DMS79 treated with DMSO at 0.1 percent for 48 hours (cell line): ENCODE results near the gene TASOR2.

ENCODE experiments used
- DNase-seq: peaks from one replicate; lab custom pipeline; 2025; lab: John Stamatoyannopoulos, UW

Gene TASOR2

DNA sequence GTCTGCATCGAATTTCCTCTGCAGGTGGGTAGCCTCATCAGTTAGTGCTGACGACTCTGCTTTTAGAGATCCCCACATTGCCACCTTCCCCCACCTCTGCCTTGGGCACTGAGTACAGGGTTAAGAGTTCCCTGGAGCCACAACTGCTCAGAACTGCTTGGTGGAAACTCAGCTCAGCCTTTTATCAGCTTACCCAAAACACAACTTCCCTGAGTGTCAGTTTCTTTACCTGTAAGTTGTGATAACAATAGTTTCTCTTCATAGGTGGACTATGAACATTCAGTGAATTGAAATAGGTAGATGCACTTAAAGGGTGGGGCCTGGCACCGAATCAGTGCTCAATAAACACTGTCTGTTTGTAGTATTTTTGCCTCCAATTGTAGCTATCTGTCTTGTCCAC is 29.5 kb upstream of the TASOR2 start:
- DNase-seq, result no peak

DNA sequence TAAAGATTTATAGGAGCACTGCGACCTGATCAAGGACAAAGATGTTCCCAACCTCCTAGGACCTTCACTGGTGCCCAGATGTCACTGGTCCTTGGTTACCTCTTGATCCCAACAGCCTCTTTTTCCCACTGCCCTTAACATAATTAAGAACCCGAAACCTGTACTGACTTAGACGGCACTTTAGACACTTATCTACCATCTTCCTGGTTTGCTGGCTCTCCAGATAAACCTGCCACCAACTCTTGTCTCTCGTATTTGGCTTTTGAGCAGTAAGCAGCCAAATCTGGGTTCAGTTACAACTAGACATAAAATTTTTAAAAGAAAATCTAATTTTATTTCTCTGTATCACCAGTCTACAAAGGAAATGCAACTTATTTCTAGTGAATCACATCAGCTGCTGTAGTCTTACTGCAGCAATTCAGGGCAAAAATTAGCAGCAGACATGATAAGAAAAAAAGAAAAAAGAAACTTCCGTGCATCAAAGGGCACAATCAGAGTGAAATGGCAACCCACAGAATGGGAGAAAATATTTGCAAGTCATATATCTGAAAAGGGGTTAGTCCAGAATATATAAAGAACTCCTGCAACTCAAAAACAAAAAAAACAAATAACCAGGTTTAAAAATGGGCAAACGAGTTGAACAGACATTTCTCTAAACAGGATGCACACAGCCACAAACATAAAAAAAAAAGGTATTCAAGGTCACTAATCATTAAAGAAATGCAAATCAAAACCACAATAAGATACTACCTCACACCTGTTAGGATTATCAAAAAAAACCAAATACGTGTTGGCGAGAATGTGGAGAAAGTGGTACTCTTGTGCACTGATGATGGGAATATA is 27.7 kb upstream of the TASOR2 start:
- DNase-seq, result no peak

DNA sequence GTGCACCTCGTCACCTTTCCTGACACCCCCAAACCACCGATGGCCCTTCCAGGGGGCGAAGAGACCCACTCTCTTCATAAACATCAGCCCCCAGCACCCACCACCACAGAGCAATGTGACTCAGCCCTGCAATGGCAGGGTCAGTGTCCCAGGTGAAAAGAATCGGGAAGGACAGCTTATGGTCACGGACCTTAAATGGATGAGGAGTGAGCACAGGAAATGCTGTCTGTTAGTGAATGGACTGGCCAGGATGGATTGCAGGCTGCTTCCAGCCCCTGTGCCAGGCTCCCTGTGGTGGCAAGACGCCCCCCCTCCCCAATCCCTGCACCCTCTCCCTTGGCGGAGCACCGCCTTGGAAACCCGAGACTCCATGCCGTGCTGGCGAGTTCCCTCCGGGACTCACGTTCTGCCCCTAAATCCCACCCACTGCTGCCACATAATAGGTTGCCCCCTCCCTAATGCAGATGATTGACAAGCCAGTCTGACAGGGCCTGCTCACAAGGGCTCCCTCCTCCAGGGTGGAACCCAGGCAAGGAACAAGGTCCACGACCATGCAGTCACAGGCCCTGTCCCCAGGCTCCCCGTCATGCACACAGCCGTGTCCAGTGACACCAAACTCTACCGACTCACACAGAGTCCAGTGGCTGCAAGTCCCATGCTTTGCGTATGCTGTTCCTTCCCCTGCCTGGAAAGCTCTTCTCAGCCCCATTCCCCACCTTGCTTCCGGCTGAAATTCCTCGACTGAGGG is 25.6 kb upstream of the TASOR2 start:
- DNase-seq, result no peak

DNA sequence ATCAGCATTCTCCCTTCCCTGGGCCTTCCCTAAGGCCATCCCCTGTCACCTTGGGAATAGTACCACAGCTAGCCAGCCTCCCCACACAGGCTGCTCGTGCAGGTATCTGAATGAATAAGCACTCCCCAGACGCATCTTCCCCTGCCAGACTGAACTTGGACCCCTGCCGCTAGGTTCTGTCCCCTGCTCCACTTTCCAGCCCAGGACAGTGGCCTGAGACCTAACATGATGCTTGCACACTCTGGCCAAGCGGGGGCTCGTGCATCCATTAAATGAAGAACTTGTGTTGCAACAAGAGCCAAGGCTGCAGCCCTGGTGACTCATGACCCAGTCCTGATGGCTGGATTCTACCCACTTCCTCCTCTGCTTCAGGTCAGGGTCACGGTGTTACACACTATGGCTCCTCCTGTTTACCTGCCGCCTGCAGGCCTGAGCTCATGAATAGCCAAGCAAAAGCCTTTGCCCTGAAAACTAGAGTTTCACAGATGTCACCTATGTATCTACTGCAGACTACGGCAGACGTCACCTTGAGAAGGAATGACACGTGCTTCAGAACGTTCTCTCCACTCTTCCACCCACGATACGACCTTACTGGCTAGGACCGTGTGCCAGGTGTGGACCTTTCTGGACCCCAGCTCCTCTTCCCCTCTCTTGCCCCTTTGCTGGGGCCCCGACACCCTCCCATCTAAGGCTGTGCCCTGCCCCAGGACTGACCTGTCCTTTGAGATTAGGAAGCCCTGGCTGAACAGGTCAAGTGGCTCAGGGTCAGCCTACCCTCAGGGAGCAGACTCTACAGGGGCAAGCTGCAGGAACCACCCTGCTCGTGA is 24.7 kb upstream of the TASOR2 start:
- DNase-seq, result no peak

DNA sequence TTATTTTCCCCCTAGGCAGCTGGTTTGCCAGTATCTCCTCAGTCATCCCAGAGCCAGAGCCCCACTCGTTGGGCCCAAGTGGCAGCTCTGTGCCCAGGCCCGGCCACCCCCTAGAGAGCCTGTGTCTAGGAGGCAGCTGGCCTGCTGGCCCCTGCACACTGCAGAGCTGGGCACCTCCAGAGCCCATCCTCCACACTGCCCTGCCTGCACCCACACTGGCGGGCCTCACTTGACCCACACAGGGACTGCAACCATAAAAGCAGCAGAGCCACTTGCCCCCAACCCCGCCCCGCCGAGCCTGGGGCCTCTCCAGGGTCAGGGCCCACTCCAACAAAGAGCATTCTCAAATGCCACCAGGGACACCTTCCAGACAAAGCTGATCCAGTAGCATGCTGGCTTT is 23.6 kb upstream of the TASOR2 start:
- DNase-seq, result no peak

DNA sequence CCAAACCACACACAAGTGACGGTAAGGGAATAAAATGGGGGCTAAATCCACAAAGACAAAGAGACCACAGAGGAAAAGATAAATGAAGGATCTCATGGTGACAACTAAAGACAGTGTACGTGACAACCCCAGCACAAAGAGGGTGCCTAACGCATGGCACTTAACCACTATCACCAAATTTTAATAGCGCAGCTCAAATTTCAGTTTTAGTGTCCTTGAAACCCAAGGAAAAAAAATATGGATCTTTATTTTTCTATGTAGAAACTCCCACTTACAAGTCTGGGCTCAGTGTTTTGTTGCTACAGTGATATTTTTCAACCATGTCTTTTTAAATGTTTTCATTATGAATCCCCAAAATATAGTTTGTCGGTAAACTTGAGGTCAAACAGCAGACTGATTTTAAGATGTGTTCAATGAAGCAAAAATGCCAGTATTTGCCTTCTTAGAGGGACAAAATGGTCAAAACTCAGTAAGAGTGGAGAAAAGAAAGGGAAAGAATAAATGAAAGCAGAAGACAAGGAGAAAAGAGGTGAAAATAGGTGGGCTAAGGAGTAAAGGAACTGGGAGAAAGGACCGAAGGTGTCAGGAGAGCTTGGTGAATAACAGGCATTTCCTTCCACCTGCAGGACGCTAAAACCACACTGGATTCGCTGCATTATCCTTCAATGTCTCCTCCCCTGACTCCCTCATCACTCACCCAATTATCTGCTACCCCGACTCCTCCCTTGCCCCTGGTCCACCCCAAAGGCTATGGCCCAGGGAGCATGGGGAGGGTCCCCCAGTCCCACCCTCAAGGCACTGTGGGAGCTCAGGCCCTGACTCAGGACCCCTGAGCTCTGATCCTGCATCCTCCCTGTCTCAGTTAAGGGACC is 21.7 kb upstream of the TASOR2 start:
- DNase-seq, result no peak

DNA sequence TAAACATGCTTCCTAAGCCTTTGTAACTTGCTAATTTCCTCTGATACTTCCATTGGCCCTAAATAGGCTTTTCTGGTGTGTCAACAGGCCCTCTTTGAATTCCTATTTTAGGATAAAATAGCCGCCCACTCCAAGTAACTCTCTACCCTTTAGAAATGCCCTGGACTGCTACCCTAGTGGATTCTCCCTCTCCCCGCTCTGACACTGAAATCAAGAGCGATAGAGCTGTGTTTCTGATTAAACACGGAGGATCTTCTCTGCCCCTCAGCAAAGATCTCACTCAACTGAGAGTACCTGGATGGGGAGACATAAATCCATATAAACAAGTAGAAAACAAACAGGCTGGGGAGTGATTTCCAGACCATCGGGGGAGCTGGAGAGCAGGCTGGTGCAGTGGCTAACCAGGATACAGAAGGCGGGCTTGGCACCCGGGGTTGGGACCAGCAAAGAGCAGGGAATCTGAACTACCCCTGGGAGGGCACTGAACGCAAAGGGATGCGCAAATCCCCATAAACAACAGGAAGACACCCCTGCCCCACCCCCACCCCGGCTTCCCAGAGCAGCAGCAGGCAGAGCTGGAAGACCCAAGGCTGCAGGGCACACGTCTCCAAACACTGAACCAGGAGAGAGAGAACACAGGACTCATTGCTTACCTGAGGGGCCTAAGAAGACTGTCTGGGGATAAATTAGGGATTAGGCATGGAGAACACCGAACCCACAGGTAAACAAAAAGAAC is 20.8 kb upstream of the TASOR2 start:
- DNase-seq, result no peak

DNA sequence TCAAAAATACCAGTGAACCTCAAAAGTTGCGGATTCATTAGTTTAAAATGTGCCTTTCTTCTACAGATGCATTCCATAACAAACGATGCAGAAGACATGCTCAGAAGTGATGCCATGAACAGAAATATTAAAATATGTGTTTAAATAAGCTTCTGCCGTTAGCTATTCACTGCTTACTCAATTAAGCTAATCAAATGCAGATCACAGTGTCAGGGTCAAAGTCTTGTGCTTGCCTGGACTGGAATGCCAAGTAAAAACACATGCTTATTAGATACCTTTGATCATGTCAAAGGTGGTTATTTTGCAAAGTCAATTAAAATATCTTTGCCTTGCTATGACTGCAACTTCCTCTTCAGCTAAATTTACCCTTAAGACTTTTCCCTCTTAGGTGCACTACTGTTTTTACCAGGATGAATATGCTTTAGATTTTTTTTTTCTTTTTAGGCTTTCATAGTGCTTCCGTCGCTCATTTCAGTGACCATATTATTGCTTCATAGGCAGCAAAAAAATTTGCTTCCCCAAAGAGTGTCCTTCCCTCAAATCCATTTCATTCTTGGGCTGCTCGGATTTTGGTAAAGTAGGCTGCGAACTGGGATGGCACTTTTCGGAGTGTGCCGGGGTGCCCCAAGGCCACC is 19.1 kb upstream of the TASOR2 start:
- DNase-seq, result no peak

DNA sequence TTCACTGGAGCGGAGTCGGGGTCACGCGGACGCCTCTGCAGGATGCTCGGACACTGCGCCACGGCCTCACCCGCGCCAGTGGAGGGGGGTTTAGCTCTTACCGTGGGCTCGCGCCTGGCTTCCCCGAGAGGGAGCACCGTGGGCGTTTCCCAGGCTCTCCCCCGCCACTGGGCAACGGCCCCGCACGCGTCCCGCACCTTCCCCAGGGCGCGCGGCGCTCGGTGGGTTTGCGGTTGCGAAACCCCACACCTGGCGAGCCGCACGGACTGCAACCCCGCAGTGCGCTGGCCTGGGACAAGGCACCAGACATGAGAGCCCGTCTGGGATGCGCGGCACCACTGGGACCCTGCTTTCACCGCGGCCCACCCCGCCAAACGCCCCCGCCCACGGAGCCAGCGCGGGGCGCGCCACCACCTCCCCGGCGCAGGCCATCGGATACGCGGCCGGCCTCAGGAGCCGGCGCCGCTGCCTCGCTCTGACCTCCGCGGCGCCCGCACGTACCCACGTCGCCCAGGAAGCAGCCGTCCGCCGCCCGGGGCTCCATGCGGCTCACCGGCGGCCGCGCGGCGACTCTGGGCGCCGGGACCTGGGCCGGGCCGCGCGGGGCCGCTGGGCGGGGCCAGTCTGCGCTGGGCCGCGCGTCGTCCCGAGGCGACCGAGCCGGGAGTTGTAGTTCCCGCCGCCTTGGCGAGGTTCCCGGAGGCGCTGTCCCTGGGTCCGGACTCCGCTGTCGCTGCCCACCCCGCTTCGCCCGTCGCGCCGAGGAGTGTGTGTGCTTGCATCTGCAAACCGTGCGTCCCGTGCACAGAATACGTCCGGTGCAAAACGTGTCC is 18.4 kb upstream of the TASOR2 start, which contains the start of gene ASB13:
Gene ASB13, minus strand, starts transcription at position 588 of the 833 bp plus-strand sequence. Its CDS starts 44 bp downstream, at position 544.
- no peak for DNase-seq

DNA sequence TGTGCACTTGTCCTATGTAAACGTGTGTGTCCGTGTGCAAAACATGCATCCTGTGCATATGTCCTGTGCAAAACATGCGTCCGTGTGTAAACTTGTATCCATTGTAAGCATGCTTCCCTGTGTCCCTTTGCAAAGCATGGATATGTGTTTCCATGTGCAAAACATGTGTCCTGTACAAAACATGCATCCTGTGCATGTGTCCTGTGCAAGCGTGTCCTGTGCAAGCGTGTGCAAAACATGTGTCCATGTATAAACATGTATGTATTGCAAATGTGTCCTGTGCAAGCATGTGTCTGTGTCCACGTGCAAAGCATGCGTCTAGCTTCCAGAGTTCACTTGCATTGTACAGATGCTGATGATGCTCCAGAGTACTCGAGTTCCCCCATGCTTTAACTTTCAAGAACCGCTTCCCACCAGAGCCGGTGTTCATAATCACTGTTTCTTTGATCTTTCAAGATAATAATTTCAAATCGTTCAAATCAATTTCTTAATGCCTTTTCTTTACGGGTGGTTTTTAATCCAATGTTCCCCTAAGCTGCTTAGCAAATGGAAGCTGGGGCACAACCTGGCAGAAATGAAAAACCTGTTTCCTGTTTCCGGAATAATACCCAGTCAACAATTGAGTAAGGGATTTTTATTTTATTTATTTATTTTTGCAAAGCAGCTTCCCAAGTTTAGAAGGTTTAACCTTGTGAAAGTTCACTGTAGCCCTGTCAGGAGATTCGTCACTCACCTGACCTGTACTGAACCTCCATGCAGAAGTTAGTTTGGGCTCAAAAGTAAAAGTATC is 17.6 kb upstream of the TASOR2 start:
- DNase-seq, result no peak

DNA sequence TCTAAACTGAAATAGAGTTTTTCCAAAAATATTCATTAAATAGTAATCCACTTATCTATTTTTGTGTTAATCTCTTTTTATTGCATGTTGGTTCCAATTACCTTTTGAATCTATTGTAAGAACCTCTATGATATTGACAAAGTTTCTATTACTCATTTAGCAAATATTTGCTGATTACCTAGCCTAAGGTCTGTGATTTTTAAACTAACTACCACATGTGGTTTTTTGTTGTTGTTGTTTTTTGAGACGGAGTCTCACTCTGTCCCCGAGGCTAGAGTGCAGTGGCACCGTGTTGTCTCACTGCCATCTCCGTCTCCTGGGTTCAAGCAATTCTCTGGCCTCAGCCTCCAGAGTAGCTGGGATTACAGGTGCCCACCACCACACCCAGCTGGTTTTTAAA is 16.2 kb upstream of the TASOR2 start:
- DNase-seq, result no peak

DNA sequence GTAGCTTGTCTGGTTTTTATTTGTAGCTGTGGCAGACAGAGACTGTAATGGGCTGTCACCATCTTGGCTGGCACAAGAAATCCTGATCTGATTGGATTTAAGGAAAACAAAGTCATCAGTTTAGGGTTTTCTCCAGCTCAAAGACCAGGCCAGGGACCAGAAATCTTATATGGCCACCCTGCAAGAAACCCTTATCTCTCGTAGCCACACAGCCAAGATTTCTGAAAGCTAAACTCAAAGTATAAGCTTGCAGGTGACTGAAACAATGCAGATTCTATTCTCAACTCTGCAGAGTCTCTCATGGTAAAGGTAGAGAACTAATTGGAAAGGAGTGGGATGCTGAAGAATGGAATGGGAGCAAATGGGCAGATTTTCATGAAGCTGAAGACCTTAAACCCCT is 15.0 kb upstream of the TASOR2 start:
- DNase-seq, result no peak

DNA sequence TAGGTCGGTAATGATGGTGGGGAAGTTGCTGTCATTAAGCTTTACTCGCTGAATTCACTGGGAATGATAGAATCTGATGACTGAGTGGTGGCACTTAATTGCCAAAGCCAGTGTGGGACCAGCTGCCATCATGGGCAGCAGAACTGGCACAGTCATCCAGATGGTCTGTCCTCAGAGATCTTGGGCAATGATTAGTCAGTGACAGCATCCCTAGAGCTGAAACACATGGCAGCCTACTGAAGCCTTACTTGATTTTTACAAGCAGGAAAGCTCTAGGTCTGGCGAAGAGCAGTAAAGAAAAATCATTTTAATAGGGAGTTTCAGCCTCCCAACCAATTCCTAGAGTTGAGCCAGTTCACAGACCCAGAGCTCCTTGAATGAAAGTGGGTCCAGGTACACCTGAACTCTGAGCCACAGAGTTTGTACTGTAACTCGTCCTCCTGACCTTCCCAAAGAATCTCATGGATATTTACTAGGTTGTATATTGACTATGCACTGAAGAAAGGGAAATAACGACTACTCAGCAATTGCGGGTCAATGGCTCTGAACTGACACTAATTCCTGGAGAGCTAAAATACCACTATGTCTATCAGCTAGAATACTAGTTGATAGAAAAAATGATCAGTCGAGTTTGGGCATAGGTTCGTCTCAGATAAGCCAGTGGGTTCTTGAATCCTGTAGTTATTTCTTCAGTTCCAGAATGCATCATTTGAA is 13.8 kb upstream of the TASOR2 start:
- DNase-seq, result no peak

DNA sequence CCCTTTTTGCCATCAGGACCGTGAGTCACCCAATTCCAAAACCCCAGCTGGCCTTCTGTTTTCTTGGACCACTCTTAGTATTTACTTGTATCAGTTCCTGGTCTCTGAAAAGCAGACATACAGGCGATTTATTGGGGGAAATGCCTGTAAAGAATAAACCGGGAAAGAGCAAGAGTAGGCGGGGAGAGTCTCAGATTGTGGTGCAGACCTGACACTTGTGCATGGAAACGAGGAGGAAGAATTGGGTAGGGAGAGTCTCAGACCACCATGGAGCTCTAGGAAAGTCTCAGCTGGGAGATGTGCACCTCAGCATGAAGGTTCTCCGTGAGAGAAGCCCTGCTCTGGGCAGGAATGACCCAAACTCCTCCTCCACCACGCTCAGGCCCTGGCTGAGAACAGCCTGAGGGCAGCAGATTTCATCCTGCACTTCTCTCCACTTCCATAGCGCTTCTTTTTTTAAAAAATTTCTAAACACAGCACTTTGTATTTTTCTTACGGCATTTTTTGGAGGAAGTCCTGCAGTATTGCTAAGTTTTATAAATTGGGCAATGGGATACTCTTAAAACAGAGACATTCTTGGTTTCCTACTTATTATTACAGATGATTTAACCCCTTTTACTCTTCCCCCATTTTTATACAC is 6.1 kb upstream of the TASOR2 start:
- no peak for DNase-seq

DNA sequence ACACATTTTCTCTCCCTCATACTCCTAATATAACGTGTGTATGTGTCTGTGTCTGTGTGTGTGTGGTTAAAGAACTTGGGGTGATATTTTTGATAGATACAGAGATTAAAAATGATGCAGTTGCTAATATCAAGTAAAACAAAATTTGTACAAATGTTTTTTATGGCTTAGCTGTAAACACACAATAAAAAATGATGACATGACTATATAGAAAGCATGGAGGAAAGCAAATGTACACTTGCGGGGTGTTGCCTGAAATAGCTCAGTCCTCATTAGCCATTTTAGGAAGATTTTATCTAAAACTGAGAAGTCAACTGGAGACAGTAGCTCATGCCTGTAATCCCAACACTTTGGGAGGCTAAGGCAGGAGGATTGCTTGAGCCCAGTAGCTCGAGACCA is 5.6 kb upstream of the TASOR2 start:
- DNase-seq, result no peak

DNA sequence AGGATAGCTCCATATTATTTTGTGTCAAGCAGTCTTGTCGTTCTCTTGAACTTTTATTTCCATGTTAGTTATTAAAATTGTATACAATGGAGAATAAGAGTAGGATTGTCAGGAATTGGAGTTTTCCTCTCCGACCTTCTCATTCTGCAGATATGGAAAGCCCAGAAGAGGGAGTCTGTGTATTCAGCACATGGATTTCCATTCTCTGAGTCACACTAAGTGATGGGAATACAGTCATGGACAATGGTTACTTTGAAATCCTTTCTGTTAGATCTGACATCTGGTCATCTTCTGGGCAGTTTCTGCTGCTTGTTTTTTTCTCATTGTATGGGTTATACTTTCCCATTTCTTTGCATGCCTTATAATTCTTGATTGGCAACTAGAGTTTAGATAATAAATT is 5.0 kb upstream of the TASOR2 start:
- DNase-seq, result no peak

DNA sequence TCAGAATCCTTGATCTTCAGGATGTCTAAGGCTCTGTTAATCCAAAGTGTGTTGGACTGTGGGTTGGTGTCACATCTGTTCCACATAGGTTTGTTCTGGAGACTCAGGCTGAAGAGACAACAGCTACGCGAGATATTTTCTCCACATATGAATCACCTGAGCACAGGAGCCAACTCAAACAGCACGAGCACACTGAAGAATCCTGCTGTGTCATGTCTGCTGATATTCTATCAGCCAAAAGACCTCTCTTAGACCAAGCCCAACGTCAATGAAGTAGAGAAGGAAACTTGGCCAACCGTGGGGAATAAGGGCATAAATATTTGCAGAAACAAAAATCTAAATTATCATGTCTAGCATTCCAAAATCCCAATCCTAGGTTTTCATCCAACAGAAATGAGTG is 2.7 kb upstream of the TASOR2 start:
- DNase-seq, result no peak
